ENCODE results near the gene ASB1.

GRCh38 chr2:238484522-238485452 lies 58.1 kb downstream of the ASB1 start:
- TF ChIP-seq POLR2AphosphoS5 (IDR thresholded peaks at IDR 0.05; ENCODE audit: low read depth, low read length): no peak
- no peak for TF ChIP-seq POLR2A (IDR thresholded peaks at IDR 0.05; ENCODE audit: low read depth, low read length)
- no peak for TF ChIP-seq SPI1 (IDR thresholded peaks at IDR 0.05; ENCODE audit: low read depth, low read length)
- no peak for TF ChIP-seq TAF1 (IDR thresholded peaks at IDR 0.05; ENCODE audit: low read depth, low read length)
- no peak for TF ChIP-seq POU2F2 (IDR thresholded peaks at IDR 0.05; ENCODE audit: low read depth, low read length)
- TF ChIP-seq PAX5 (IDR thresholded peaks at IDR 0.05; ENCODE audit: insufficient read depth, low read length, severe bottlenecking): no peak

Data from GM12891 (cell line).